Hepatocyte (in vitro differentiated cells): ENCODE results near the gene TBX6.

ENCODE experiments used
- CTCF ChIP-seq: fragments of 200-600 bp; sonication (generic); IDR thresholded peaks from 2 replicates; pipeline ENCODE4 v1.5.1; 2016; ENCODE audit warnings: antibody characterized with exemption, mild to moderate bottlenecking; ENCODE audit not compliant: poor library complexity
- EZH2phosphoT487 ChIP-seq: fragments of 200-600 bp; sonication (generic); IDR thresholded peaks from one replicate; pipeline ENCODE4 v1.6.1; 2018; ENCODE audit warnings: antibody characterized with exemption, mild to moderate bottlenecking, low read depth, moderate library complexity; ENCODE audit not compliant: unreplicated experiment, severe bottlenecking

GRCh38 chr16:30120340-30121105 lies 28.8 kb upstream of the TBX6 start:
- TF ChIP-seq CTCF = no peak
- no peak for TF ChIP-seq EZH2phosphoT487
